CD1c-positive myeloid dendritic cell (primary cell): ENCODE results near the gene CPLANE2.
"Not testable (repeated sequence)": the region's sequence is repeated elsewhere in the genome, so short reads cannot be mapped to it uniquely, and the experiment has no call there.

Source experiments
- DNase-seq: peaks from one replicate; pipeline ENCODE4 v3.0.0-alpha.2; 2016; ENCODE audit errors: extremely low spot score

CPLANE2 gene, protein sequence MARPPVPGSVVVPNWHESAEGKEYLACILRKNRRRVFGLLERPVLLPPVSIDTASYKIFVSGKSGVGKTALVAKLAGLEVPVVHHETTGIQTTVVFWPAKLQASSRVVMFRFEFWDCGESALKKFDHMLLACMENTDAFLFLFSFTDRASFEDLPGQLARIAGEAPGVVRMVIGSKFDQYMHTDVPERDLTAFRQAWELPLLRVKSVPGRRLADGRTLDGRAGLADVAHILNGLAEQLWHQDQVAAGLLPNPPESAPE

DNA sequence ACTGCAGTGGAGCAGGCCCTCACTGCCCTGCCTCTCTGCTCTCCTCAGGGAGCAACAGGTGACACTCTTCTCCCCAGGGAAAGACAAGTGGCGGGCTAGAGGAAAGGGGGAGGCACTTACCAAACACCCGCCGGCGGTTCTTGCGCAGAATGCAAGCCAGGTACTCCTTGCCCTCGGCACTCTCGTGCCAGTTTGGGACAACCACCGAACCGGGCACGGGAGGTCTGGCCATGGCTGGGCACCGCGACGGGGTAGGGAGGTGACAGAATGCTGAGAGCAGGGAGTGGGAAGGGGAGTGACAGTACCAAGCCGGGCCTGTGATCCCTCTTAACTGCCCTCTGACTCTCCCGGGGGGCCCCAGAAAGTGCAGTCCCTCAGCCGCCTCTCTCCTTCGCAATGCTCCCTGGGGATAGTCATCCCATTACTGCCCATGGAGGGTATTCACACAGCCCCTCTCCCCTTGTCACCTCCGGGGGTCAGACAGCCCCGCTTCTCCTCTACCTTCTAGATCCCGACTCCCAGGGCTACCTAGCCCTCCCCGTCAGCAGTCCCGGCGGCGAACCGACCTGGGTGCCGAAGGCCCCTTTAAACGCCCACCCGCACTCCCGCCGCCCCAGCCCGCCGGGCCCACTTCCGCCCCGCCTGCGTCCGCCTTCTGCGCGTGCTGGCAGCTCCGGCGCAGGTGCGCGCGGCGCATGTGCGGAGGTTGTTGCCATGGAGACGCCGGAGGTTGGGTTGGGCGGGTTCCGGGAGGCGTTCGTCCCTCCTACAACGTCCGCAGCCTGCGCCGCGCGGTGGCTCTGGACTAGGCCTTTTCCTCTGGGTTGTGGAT, at the start of gene CPLANE2:
Gene CPLANE2, minus strand, starts transcription at position 673 of the 832 bp plus-strand sequence. Its CDS starts 441 bp downstream, at position 232.
- DNase-seq: peak; percentile 97

DNA sequence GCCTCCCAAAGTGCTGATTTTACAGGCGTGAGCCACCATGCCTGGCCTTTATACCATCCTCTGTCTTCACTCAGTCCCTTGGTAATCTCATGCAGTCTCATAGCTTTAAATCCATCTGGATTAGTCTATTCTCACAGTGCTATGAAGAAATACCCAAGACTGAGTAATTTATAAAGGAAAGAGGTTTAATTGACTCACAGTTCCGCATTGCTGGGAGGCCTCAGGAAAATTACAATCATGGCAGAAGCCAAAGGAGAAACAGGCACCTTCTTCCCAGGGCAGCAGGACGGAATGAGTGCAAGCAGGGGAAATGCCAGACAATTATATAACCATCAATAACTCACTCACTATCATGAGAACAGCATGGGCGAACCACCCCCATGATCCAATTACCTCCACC, 49.1 kb upstream of the CPLANE2 start:
- no peak for DNase-seq

DNA sequence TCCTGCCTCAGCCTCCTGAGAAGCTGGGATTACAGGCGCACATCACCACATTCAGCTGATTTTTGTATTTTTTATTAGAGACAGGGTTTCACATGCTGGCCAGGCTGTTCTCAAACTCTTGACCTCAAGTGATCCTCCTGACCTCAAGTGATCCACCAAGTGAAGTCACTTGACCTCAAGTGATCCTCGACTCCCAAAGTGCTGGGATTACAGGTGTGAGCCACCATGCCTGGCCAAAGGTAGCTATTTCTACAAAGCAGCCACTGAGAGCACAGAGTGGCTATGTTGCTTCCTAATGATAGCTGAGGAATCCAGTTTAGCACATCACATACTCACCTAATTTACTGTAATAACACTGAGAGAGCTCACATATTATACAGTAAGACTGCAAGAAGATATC, 44.8 kb upstream of the CPLANE2 start:
- no peak for DNase-seq

DNA sequence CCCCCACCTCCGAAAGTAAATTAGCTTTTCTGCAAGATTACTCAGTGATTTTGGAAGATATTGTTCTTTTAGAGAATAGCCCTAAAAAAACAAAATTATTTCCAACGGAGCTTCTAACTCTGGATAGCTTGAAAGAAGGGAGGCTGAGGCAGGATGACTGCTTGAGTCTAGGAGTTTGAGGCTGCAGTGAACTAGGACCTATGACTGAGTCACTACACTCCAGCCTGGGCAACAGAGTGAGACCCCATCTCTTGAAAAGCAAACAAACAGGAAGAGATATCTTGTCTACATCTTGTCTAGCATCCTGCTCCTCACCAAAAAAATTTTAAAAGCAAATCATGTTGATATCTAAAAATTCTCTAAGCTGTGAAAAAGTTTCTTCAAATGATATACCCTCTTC, 42.2 kb upstream of the CPLANE2 start:
- no peak for DNase-seq

DNA sequence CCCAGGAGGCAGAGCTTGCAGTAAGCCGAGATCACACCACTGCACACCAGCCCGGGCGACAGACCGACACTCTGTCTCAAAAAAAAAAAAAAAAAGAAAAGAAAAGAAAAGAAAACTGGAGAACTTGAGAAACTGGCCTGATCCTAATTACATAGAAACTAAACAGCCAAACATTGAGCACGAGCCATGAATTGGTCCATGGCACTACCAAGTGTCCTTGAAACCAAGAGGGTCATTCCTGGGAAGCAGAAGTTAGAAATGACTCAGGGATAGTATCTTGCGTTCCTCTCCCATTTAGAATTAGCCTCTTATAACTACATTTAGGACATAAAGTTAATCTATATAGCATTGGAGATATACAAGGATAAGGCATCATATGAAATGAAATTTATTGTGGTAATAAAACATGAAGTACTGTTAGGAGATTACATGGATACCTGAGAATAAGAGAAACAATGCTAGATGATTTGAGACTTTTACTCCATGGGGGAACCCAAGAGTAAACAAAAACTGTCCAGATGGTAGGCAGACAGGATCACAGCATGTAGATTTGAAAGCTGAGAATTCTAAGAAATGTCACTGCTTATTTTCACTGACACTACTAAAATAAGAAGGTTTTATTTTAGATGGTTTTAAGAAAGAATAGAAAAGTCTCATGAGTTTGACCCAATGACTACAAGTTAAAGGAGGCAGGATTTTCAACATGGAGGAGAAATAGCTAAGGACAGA, 39.5 kb upstream of the CPLANE2 start:
- DNase-seq: no peak

DNA sequence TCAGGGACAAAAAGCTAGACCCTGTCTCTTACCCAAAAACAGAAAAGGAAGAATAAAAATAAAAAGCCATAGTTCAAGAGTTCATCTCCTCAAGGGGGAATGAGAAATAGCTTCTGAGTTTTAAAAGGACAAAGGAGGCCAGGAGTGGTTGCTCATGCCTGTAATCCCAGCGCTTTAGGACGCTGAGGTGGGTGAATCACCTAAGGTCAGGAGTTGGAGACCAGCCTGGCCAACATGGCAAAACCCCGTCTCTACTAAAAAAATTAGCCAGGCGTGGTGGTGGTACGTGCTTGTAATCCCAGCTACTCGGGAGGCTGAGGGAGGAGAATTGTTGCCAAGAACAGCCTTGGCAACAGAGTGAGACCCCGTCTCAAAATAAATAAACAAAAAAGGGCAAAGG, 38.6 kb upstream of the CPLANE2 start:
- DNase-seq: no peak

DNA sequence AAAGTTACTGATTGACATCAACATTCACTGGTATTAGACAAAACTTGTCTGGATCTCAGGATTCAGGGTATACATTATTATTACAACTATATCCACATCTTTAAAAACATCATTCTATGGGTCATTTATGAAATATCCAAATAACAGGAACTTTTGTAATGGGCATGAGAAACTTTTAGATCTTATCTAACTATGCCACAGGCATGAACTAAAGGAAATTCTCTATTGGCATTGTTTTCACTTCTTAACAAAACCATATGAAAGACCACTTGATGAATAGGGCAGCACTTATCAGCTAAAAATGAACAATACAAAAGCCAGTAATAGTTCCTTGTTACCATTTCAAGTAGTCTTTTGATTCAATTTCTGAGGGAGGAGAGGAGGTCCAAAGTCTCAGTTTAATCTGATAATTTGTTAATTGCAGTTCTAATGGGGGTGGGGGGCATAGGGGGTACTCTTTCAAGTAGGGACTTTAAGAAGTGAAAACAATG, 30.8 kb upstream of the CPLANE2 start:
- DNase-seq: no peak

DNA sequence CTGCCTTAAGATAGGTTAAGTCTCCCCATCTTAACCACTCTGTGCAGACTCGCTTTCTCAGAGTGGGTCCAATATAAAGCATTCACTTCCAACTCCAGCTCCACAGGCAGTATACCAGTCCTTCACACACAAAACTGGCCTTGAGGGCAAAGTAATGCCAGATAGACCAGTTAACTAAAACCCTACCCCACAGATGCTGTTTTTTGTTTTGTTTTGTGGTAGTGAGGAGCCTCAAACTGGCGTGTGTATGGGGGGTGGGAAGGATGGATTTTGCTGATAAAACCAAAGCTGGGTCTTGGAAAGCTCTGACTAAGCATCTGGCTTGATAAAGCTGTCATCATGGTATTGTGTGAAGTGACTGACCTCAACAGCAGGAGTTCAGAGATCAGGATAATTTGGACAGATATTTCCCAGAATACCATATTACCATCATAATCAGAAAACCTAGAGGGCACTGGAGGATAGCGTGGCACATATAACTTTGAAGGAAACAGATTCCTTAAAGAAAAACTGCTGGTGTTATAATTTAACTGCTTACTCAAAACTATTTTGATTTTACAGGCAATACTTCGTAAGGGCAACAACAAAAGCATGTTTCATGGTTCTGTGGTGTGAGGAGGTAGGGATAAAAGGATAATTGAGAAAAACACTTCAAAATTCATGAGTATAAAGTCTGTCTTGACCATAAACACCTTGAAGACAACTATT, 29.6 kb upstream of the CPLANE2 start:
- no peak for DNase-seq

DNA sequence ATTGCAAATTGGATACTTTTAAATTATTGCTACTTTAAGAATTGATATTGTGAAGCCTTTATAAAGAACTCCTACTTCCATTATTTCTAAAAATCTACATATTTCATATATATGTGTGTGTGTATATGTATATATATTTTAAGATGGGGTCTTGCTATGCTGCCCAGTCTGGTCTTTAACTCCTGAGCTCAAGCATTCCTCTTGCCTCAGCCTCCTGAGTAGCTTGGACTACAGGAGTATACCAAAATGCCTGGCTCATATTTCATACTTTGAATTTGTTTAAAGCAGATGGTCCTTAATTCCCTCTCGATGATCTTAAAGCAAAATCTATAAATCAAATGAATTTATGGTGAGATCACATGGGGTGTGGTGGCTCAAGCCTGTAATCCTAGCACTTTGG, 25.1 kb upstream of the CPLANE2 start:
- DNase-seq: no peak

DNA sequence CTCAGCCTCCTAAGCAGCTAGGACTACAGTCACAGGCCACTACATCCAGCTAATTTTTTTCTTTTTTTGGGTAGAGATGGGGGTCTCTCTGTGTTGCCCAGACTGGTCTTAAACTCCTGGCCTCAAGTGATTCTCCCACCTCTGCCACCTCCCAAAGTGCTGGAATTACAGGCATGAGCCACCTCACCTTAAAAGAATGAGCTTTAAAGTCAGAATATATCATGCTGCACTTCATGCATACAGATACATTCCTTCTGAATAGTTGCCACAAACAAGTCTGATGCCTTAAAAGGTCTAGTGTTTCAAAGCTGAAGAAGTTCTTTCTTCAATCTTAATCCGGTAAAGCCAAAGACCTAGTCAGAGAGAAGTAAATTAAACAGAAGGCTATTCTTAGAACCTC, 23.8 kb upstream of the CPLANE2 start:
- no peak for DNase-seq

DNA sequence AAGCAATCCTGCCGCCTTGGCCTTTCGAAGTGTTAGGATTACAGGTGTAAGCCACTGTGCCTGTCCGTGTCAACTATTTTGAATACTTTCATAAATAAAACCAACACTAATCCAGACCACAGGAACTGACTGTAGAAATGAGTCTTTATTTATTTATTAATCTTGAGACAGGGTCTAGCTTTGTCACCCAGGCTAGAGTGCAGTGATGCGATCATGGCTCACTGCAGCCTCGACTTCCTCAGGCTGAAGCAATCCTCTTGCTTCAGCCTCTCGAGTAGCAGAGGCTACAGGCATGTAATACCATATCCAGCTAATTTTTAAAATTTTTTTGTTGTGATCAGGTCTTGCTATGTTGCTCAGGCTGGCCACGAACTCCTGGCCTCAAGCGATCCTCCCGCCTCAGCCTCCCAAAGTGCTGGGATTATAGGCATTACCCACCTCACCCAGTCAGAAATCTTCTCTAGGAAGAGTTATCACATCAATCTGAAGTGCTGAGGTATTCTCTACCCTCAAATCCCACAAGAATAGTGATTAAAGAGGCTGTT, 21.7 kb upstream of the CPLANE2 start:
- no peak for DNase-seq

DNA sequence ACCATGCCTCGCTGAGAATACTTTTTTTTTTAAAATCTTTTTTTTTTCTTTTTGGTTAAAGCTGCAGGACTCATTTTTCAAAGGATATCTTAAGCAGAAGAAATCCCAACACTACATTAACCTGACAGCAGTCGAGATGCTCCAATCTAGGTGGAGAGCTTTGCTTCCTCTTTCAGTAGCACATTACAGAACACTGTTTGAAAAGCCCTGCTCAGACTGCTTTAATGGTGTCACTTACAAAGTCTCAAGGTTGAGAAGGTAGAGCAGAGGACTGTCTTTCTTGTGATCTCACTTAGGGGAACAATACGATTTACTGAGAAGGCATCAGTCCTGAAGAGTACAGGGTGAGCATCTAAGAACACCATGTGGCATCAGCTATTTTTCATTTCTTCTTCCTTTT, 21.0 kb upstream of the CPLANE2 start:
- DNase-seq: no peak

DNA sequence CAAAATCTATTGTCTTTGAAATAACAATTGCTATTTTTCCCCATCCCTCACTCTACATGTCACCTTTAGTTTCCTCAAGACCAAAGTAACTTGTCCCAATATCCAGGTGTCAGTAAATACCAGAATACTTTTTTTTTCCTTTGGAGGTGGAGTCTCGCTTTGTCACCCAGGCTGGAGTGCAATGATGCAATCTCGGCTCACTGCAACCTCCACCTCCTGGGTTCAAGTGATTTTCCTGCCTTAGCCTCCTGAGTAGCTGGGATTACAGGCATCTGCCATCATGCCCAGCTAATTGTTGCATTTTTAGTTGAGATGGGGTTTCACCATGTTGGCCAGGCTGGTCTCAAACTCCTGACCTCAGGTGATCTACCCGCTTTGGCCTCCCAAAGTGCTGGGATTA, 20.6 kb upstream of the CPLANE2 start:
- not testable (repeated sequence) for DNase-seq

DNA sequence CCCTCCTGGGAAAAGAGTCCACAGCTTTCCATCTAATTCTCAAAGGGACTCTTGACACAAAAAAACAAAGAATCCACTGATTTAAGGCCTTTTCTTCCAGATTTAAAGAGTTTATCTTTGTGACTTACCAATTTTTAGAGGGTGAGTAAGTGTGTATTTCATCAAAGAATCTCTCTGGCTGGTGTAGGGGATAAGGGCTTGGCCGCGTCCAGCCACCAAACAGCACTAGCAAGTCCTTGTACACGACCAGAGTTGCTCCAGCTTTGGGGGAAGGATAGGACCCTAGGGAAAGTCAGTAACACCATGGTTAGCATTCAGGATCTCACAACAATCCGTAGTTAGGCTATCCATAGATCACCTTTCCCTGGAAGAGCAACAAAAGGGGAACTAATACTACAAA, 19.5 kb upstream of the CPLANE2 start:
- DNase-seq: no peak

DNA sequence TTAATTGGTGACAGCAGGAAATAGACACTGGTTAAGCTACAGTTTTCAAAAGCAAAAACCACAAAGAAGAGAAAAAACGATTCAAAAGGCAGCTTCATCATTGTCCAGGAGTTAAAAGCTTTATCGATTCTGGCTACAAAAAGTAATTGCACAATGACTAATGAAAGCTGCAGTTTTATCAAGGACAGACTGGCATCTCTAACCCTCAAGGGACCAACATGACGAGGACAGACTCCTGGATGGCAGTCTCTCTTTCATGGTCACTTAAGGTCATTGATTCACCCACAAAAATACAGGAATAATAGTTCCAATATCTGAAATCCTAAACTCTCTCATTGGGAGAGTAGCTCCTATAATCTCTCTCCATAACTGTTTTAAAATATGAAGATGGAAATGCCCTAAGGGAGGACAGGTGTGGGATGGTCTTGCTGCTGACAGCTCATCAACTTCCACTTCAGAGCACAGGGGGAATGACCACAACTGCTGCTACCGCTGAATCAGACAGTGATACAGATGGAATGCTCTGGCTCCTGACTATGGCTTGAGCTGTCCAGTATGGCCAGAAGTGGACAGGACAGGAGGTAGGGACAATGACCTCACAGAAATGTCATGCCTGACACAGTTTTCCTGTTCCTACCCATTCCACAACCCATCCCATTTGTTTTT, 17.4 kb upstream of the CPLANE2 start:
- DNase-seq: no peak

DNA sequence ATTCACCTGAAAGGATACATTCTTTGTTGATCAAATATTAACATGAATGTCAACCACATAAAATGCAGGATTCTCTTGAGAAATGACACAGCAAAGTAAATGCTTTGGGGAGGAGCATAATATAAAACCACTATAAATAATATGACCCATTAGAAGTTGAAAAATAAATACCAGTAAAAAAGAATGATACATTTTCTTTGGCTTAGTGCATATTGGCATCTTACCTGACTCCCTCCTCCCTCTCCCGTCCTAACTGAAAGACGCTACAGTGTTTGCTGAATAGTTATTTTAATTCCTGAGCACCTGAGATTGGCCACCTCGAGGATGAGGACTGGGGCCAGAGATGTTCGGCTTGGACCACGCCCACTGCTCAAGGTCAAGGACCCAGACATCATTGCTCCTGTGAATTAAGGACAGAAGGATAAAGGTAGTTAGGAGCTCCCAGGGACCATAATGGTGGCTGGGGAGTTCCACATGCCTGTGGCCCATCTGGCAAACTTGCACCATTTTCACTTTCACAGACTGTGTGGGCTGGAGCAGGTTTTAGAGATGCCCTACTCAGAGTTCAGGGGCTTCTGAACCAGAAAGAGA, 16.4 kb upstream of the CPLANE2 start:
- DNase-seq: no peak

DNA sequence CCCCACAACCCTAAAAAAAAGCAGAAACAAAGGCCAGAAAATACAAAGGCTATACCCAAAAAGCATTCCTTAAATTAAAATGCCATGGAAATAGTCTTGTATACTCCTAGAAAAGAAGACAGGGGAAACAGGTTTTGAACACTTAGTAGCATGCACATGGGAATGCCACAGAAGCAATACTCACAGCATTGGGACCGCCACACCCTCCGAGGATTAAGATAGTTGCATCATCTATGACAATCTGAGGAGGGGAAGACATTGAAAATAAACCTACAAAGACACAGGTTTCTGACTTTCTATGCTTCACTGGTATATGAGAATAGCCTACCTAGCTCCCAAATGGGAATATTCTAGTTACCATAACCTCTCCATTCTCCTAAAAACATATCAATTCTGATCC, 15.9 kb upstream of the CPLANE2 start:
- no peak for DNase-seq

DNA sequence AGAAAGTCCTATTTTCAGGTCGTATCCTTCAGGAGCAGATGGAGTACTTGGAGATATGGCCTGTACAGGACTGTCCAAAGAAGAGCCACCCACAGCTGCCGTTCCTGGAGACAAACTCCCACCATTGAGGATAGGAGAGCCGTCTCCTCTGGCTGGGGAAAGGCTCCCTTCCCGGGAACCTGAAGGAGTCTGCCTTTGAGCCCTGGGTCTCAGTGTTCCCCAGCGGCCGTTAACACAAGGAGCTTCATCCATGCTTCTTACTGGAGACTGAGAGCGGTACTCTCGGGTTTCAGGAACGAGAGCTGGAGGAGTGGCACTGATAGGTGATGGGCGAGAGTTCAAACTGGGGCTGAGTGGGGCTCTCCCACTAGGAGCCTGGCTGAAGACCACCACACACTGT, 14.4 kb upstream of the CPLANE2 start:
- no peak for DNase-seq

DNA sequence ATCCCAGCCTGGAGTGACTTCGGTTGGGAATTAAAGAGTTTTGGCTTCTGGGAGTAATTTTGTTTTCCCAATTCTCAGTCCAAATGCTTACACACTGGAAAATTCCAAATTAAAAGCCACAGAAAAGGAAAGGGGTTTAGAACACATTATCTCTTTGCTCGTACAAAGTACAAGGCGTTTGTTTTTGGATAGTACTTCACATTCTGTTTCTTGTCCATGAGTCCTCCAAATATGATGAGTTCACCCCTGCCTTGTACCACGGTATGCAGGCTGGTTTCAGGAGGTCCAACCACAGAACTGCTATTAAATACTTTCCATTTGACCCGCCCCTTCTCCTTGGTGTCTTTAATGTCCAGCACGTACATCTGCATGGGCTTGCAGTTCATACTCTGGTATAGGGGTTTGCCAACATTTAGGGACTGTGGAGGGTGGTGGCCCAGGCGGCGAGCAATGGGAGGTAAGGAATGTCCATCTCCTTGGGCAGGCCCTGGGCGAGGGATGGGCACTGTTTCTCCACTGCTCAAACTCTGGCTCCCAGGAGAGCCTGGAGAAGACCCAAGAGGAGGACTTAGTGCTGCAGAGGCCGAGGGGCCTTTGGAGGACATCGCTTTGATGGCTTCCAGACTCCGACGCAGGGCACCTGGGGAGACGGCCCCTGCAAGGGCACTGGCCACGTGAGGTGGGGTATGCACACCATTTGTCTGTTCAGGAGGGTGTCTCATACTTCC, 13.7 kb upstream of the CPLANE2 start:
- no peak for DNase-seq
